ENCODE results near the gene SLC25A15.
A peak's percentile ranks its signal among the peaks of the same experiment; 100 is the strongest.

SLC25A15 gene

GRCh38 chr13:40789275-40790153 is at the start of gene SLC25A15:
SLC25A15 (plus strand) TSS chr13:40789611; CDS start chr13:40793227, 3,616 bp downstream.
- TF ChIP-seq, protein P1, sequence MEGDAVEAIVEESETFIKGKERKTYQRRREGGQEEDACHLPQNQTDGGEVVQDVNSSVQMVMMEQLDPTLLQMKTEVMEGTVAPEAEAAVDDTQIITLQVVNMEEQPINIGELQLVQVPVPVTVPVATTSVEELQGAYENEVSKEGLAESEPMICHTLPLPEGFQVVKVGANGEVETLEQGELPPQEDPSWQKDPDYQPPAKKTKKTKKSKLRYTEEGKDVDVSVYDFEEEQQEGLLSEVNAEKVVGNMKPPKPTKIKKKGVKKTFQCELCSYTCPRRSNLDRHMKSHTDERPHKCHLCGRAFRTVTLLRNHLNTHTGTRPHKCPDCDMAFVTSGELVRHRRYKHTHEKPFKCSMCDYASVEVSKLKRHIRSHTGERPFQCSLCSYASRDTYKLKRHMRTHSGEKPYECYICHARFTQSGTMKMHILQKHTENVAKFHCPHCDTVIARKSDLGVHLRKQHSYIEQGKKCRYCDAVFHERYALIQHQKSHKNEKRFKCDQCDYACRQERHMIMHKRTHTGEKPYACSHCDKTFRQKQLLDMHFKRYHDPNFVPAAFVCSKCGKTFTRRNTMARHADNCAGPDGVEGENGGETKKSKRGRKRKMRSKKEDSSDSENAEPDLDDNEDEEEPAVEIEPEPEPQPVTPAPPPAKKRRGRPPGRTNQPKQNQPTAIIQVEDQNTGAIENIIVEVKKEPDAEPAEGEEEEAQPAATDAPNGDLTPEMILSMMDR (IDR thresholded peaks at IDR 0.05; ENCODE audit: control insufficient read depth, insufficient read depth, low read depth, low read length, missing control alignments), result no peak
- H3K4me3 ChIP-seq (ENCODE audit: control insufficient read depth, low read depth, low read length), result peak within 1 kb of the TSS; percentile 83
- no peak for DNase-seq (ENCODE audit: low read depth)

- TF ChIP-seq, protein P1 (IDR thresholded peaks at IDR 0.05; ENCODE audit: control insufficient read depth, insufficient read depth, low read depth, low read length, missing control alignments), result no peak
- no peak overlapping the region for H3K4me3 ChIP-seq (ENCODE audit: control insufficient read depth, low read depth, low read length)
- no peak for DNase-seq (ENCODE audit: low read depth)
Measured at GRCh38 chr13:40749327-40749726, 40.1 kb upstream of the SLC25A15 start.

GRCh38 chr13:40755082-40755700 is 34.2 kb upstream of the SLC25A15 start:
- no peak overlapping the region for H3K4me3 ChIP-seq (ENCODE audit: control insufficient read depth, low read depth, low read length)
- DNase-seq (ENCODE audit: low read depth), result no peak
- TF ChIP-seq, protein P1 (IDR thresholded peaks at IDR 0.05; ENCODE audit: control insufficient read depth, insufficient read depth, low read depth, low read length, missing control alignments), result no peak

DNA sequence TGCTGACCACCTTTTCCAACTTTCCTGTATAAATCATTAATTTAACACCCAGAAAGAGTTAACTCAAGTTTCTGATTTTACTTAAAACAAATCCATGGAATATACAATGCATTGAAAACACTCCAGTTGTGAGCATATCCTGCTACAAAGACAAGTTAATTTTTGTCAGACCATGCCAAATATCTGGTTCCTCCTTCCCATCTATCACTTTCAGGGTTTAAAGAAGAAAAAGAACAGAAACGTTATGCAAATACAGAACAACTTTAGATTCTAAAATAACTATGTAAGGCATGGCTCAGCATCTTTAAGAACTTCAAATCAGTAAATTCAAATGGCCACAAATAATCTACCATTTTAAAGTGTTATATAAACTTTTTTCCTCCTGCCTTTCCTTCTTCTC is 33.4 kb upstream of the SLC25A15 start:
- DNase-seq (ENCODE audit: low read depth), result no peak
- TF ChIP-seq, protein P1 (IDR thresholded peaks at IDR 0.05; ENCODE audit: control insufficient read depth, insufficient read depth, low read depth, low read length, missing control alignments), result no peak
- H3K4me3 ChIP-seq (ENCODE audit: control insufficient read depth, low read depth, low read length), result no peak overlapping the region

DNA sequence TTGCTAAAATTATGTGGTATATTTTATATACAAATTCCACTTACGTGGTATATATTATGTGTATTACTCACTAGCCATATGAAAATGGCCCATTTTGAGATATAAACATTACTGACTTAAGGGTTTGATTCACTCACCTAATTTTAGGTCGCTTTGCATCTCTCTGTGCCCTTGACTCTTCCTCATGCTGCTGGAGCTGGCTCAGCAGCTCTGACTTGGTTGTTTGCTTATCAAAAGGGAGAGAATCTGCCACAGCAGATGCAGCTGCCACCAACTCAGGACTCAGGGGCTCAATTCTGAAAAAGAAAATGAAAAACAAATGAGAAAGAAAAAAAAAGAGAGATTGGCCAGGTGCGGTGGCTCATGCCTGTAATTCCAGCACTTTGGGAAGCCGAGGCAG is 30.6 kb upstream of the SLC25A15 start:
- no peak overlapping the region for H3K4me3 ChIP-seq (ENCODE audit: control insufficient read depth, low read depth, low read length)
- no peak for DNase-seq (ENCODE audit: low read depth)
- TF ChIP-seq, protein P1 (IDR thresholded peaks at IDR 0.05; ENCODE audit: control insufficient read depth, insufficient read depth, low read depth, low read length, missing control alignments), result no peak

- DNase-seq (ENCODE audit: low read depth), result no peak
- H3K4me3 ChIP-seq (ENCODE audit: control insufficient read depth, low read depth, low read length), result no peak overlapping the region
- TF ChIP-seq, protein P1 (IDR thresholded peaks at IDR 0.05; ENCODE audit: control insufficient read depth, insufficient read depth, low read depth, low read length, missing control alignments), result no peak
Measured at GRCh38 chr13:40762849-40763248, 26.6 kb upstream of the SLC25A15 start.
